C4-2B (cell line): ENCODE measurements around the gene GALE.
"Not testable (repeated sequence)": the region's sequence is repeated elsewhere in the genome, so short reads cannot be mapped to it uniquely, and the experiment has no call there.

Source experiments
- H3K27ac ChIP-seq: fragments of 450-650 bp; 2 replicates; pipeline ENCODE4 v1.5.1; 2017
- ZFX ChIP-seq: fragments of 450-650 bp; IDR thresholded peaks from 2 replicates; pipeline ENCODE4 v1.6.1; 2017
- TF ChIP-seq, protein P1 (sequence below): fragments of 450-650 bp; conservative IDR thresholded peaks from 2 replicates; pipeline ENCODE4 v1.5.1; 2017; ENCODE audit warnings: mild to moderate bottlenecking

Gene GALE

GRCh38 chr1:23806280-23806679 lies 5.7 kb upstream of the GALE start:
- H3K27ac ChIP-seq = no peak overlapping the region
- TF ChIP-seq, protein P1, sequence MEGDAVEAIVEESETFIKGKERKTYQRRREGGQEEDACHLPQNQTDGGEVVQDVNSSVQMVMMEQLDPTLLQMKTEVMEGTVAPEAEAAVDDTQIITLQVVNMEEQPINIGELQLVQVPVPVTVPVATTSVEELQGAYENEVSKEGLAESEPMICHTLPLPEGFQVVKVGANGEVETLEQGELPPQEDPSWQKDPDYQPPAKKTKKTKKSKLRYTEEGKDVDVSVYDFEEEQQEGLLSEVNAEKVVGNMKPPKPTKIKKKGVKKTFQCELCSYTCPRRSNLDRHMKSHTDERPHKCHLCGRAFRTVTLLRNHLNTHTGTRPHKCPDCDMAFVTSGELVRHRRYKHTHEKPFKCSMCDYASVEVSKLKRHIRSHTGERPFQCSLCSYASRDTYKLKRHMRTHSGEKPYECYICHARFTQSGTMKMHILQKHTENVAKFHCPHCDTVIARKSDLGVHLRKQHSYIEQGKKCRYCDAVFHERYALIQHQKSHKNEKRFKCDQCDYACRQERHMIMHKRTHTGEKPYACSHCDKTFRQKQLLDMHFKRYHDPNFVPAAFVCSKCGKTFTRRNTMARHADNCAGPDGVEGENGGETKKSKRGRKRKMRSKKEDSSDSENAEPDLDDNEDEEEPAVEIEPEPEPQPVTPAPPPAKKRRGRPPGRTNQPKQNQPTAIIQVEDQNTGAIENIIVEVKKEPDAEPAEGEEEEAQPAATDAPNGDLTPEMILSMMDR = no peak
- TF ChIP-seq ZFX = no peak

DNA sequence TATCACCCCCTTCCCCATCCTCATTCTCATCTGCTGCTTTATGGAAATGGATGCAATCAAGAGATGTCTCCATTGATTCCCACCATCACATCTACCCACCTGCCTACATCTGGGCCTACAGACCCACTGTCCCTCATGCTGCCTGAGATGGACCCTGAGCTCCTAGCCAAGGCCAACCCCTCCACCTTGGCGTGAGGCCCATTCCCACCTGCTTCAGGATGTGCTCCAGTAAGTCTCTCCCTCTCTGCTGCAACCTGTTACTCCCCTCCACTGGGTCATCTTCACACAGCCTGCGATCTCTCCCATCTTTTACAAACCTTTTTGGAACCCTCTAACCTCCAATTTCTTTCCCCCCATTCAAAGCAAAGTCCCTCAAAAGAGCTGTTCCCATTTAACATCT lies 4.5 kb upstream of the GALE start:
- no peak overlapping the region for H3K27ac ChIP-seq
- TF ChIP-seq, protein P1 = no peak
- TF ChIP-seq ZFX = no peak

GRCh38 chr1:23804183-23804835 lies 3.8 kb upstream of the GALE start:
- no peak for TF ChIP-seq ZFX
- TF ChIP-seq, protein P1 = no peak
- H3K27ac ChIP-seq = no peak overlapping the region

GRCh38 chr1:23803674-23804073 lies 3.1 kb upstream of the GALE start:
- TF ChIP-seq ZFX = no peak
- TF ChIP-seq, protein P1 = no peak
- no peak overlapping the region for H3K27ac ChIP-seq

- H3K27ac ChIP-seq = not testable (repeated sequence)
Measured at GRCh38 chr1:23802809-23803342, 2.3 kb upstream of the GALE start.

DNA sequence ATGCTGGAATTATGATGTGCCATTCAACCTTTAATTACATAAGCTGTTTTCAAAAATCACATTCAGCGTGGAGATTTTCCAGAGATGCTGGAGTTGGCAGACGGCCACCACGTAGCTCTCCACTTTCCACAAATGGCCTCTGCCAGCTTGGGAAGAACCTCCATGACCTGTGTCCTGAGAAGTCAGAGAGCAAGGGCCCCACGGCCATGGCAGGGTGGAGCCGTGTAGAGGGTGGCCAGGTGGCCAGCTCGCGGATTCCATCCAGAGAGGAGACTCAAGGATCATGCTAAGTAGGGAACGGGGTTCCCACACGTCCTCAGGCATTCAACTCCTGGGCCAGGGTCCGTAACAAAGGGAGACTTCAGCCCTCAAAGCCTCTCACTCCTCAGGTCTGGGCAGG lies 1.3 kb upstream of the GALE start:
- peak overlapping the region; percentile 96 for H3K27ac ChIP-seq

GRCh38 chr1:23801338-23801748 lies 789 bp upstream of the GALE start:
- TF ChIP-seq, protein P1 = no peak
- TF ChIP-seq ZFX = no peak
- peak overlapping the region; percentile 96 for H3K27ac ChIP-seq

More for the DNA sequence above, 1.3 kb upstream of the GALE start:
- TF ChIP-seq ZFX = no peak
- TF ChIP-seq, protein P1 = no peak
